Stimulated activated CD8-positive, alpha-beta memory T cell treated with anti-CD3 and anti-CD28 coated beads, Interleukin-12 subunit alpha, Interleukin-12 subunit beta, amount 100 ng/mL, for 24 hours (primary cell): ENCODE measurements around the gene POU5F1.

ENCODE experiments used
- DNase-seq: peaks from one replicate; pipeline ENCODE4 v3.0.0-alpha.2; 2020; ENCODE audit errors: extremely low read depth

Gene POU5F1

DNA sequence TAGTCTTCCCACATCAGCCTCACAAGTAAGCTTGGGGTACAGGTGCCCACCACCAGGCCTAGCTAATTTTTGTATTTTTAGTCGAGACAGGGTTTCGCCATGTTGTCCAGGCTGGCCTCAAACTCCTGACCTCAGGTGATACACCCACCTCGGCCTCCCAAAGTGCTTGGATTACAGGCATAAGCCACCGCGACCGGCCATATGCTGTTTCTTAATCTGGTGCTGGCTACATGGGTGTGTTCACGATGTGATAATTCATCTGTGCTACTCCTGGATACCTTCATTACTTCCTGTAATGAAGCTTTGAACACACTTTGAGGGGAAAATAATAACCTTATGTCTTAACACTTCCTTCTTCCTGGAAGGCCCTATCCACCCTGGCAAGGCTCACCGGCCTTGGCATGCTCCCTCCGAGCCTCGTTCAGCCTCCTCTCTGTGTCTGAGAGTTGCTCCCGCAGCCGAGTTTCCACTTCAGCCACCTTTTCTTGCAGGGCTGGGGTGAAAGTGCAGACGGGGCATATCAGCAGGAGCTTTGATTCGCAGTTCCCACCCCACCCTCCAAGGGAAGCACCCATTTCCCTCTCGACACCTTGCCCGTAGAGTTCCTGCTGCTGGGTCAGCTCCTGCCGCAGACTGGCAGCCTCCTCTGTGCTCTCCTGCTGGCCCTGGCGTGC, 26.0 kb downstream of the POU5F1 start:
- DNase-seq, result no peak

DNA sequence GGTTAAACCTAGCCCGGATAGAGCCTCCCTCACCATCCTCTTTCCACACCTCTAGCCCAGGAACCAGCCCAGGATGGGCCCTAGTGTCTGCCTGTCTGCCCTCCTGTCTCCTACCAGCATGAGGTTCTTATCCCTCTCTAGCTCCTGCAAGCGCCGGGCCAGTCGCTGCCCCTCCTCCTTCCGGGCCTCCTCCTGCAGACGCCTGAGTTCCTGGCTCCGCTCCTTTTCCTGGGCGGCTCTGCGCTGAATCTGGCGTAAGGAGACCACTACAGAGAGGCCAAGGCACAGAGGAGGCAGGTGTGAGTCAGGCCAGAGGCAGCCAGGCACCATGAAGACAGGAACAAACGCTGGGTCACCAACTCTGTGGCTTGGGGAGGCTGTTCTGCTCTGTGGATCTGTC, 27.3 kb downstream of the POU5F1 start:
- DNase-seq, result no peak

DNA sequence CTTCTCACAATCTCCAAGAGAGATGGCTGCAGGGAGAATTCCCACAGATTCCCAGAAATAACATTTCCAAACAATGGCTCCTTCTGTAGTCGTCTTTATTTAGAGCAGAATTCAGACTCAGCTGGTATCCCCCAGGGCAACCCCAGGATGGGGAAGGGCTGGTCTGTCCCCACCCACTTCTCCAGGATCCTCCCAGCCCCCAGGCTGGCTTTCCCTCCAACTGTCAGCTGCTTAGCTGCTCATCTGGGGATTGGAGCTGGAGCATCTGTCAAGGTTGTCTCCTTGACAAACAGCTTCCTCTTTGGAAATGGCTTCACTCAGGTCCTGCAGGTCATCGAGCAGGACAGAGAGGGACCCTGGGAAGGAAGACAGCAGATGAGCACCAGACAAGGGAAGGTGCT, 28.1 kb downstream of the POU5F1 start:
- DNase-seq, result no peak

DNA sequence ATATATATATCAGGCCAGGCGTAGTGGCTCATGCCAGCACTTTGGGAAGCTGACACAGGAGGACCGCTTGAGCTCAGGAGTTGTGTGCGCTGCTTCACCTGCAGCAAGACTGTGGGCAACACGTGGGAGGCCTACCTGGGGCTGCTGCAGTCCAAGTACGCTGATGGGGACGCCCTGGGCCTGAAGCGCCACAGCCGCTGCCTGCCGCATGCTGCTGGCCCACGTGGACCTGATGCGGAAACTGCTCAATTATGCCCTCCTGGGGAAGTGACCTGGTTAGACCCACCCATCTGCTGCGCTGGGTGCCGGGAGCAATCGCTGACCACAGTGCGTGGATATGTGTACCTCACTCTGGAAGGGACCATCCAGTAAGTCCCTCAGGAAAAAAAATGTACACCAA, 29.8 kb downstream of the POU5F1 start:
- no peak for DNase-seq

DNA sequence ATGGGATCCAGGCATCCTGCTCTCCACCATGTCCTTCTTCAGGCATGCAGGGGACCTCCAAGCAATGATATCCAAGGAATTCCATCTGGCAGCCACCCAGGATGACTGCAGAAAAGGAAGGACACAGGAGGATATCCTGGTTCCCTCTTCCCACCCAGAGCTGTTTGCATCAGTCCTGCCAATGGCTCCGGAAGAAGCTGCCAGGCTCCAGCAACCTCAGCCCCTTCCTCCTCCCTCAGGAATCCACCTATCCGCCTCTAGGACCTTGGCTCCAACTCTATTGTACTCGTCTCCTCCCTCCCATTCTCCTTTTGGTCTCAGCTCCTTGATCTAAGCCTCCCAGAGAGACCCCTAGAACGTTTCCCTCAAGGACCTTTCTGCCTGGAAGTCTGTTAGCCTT, 30.9 kb downstream of the POU5F1 start:
- no peak for DNase-seq

DNA sequence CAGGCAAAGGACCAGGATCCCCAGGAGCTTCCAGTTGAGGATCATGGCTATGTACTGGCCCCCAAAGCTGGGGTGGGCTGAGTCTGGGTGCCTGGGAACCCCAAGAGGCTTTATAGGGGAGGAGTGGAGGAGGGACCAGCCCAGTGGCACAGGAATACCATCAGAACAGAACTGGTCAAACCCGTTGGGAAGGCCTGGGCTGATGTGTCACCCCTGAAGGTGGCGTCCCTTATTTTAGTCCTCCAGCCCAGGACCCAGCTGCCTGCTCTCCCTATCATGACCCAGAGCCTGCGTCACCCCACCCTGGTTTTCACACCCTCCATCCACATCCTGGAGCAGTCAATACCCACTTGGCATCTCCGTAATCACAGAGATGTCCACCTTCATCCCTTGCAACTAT, 31.5 kb downstream of the POU5F1 start, which contains the start of gene PSORS1C2:
PSORS1C2 (minus strand) TSS at position 85 of the 400 bp plus-strand sequence; CDS start at position 45, 40 bp downstream.
- no peak for DNase-seq

DNA sequence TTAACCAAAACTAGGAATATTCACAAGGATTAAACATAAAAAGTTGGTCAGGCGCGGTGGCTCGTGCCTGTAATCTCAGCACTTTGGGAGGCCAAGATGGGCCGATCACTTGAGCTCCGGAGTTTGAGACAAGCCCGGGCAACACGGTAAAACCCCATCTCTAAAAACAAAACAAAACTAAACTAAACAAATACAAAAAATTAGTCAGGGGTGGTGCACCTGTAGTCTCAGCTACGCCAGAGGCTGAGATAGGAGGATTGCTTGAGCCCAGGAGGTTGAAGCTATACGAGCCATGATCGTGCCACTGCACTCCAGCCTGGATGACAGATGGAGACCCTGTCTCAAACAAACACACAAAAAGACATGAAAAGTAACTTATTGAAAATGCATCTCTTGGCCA, 34.8 kb downstream of the POU5F1 start:
- no peak for DNase-seq

DNA sequence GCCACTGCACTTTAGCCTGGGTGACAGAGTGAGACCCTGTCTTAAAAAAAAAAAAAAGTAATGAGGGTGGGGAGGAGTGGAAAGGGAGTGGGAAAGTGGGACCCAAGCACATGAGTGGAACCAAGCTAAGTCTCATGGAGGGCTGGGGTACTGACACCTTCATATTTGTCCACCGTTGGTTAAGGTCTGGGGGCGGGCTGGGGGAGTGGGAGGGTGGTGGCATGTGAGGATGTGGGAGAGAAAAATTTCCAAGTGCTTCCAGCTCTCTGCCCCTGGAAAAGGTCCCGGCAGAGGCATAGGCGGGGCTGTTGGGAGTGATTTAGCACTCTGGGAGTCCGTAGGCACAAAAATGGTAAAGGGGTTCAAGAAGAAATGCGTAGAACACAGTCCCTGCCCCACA, 37.7 kb downstream of the POU5F1 start:
- no peak for DNase-seq

DNA sequence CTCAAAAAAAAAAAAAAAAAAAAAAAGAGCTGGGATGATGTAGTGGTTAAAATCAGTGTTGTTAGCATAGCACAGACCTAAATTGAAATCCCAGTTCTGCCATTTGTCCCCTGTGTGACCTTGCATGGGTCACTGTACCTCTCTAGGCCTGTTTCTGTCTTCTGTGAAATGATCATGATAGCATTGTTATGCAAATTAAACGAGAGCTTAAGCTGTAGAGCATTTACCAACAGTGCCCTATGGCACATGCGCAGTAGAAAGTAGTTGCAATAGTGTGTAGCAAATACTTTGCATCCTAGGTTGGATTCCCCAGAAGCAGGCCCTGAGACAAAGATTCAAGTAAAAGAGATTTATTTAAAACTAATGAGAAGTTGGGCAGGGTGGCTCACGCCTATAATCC, 38.9 kb downstream of the POU5F1 start:
- DNase-seq, result no peak

DNA sequence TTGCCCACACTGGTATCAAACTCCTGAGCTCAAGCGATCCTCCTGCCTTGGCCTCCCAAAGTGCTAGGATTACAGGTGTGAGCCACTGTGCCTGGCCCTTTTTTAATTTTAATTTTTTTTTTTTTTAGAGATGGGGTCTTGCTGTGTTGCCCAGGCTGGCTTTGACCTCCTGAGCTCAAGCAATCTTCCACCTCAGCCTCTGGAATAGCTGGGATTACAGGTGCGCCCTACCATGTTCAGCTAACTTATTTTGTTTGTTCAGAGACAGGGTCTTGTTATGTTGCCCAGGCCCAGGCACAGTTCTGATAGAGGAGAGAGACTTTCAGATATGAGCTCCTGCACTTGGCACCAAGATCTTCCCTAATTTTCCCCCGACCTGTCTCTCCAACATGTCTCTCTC, 39.7 kb downstream of the POU5F1 start:
- DNase-seq, result no peak

DNA sequence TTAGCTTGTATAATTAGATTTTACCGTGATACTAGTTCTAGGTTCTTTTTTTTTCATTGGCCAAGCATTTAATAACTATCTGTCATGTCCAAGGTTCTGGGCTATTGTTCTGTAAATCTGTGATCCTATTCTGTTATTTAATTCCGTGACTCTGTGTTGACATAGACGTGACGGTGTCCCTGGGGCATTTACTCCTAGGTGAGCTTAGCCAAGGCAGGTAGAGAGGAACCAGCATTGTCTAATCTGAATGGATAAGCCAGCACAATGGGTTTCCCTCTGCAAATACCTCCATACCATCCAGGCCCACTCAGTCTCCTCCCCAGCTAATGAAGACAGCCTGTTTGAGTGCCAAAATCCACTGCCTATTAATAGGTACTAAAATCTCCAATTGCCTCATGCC, 41.4 kb downstream of the POU5F1 start:
- DNase-seq, result no peak

DNA sequence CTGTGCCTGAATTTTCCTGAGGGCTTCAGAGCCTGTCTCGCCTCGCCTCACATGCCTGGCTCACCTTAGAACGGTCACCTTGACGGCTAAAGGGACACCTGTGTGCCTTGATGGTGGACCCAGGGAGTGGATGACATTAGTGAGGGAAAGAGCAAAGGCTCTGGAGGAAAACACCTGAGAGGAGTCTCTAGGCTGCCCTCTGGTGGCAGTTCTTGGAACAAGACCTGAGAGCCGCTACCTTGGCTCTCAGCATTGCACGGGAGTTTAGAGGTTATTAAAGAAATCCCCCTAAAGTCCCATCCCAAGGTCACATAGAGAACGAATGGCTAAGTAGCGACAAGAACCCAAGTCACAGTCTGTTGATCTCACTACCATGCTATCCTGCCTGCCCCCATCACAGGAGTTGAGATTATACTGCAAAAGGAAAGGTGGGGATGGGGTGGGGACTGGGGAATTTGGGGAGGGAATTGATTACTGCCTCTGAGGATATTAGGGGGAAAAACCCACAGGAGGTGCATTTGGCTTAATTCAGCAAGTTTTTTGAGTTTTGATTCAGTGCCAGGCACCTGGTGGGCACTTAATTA, 42.3 kb downstream of the POU5F1 start:
- no peak for DNase-seq

DNA sequence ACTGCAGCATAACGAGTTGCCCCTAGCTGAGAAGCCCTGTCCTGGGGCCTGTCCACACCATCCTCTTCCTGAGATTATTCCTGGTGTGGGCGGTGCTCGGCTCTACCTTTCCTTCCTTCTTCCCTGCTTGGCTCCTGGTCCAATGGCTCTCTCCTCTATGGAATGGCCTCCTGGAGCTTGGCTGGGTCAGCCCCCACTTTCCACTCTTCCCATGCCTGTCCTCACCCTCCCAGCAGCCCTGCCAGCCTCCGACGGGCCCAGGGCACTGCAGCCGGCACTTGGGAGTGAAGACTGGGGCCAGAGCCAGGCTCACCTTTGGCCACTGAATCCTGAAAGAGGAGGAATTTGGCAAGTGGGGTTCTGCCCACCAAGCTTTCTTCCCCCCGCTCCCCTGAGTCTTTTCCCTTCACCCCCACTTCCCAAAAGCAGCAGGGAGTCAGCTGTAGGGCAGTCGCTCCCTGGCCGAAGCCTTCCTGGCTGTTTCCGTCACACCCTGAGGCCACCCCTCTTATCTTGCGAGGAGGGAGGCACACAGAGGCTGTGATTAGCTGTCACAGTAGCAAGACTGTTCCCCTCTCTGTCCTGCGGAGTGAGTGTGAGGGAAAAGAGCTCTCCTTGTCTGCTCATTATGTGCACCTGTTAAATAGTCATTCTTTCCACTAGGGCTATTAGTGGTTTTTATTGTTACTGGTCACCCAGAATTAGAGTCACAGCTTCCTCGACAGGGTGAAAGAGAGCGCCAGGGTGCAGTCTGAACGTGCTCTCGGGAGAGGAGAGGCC, 43.9 kb downstream of the POU5F1 start:
- DNase-seq, result no peak

DNA sequence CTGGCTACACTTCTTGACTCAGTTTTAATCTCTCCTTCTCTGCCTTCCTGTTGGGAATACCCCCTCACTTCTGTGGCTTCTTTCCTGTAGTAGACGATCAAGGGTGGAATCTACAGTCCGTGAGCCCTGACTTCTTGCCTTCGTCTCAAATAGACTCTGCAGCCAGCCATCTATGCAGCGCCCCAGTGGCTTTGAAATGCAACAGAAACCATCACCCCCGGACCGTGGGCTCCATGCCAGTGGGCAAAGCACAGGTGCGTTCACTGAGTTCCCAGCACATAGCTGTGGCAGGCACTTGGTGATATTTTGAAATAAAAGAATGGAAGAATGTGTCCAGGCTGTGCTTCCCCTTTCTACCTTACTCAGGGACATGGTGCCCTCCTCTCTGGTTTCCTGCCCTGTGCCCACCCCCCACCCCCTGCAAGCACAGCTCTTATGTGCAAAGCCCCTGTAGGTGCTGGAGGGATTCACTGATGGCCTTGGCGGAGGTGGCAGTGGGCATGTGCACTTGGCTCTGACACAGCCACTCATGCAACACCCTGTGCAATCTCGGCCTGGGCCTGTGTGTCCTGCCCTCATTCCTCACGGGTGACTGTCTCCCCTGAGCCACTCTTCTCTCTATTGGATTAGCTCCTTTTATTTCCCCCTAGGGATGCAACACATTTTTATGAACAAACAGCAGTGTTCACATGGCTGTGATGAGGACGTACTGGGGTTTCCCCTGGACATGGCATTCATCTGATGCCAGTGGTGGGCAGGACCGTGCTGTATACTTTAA, 44.7 kb downstream of the POU5F1 start:
- DNase-seq, result no peak

DNA sequence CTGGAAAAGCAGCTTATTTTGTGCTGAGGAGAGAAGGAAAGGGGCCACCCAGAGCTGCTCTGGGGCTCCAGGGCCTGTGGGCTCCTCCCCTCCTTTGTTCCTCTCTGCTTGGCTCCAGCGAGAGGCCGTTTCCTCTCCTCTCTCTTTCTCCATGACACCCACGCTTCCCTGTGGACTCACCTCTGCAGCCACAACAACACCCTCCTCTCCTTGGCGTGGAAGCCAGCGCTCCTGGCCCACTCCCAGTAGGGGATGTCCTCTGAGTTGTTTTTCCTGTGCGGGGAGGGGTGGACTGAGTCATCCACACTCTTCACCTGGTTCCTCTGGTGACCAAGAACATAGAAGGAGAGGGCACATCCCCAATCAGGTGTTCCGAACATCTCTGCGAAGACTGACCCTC, 45.3 kb downstream of the POU5F1 start:
- no peak for DNase-seq

DNA sequence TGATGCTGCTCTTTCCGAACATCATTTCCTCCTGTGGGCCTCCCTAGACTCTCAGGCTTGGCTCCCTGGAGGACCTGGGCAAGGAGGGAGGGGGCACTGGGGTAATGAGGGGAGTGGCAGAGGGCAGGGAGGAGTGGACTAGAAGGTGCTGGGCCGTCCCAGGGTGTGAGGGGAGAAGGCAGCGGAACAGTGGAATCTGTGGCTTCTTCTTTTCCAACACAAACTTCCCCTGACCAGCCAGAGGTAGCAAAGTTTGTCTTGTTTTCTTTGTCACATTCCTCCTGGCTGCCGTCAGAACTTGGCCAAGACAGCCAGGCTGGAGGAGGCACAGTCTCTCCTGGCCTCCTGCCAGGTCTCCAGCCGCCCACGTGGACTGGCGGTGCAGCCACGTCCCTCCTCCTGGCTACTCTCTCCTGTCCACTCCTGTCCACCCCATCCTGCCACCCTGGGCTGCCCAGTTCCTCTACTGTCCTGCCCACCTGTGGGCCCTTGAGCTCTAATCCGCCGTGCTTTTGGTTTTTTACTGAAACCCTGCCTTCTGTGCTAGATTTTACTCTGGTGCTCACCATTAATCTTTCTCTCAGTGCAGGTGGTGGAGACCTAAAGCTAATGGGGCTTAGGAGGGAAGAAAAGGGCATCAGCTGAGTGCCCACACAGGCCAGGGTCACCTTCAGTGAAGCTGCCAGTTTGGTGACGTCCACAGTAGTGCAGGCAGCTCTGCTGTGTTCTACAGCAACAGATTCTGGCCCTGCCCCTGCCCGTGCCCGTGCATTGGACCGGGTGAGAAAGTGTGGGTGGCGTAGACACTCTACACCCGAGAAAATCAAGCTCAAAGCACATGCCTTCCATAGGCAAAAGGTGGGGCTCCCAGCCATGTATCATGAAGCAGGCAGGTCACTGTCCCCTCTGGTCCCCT, 47.4 kb downstream of the POU5F1 start:
- DNase-seq, result no peak

DNA sequence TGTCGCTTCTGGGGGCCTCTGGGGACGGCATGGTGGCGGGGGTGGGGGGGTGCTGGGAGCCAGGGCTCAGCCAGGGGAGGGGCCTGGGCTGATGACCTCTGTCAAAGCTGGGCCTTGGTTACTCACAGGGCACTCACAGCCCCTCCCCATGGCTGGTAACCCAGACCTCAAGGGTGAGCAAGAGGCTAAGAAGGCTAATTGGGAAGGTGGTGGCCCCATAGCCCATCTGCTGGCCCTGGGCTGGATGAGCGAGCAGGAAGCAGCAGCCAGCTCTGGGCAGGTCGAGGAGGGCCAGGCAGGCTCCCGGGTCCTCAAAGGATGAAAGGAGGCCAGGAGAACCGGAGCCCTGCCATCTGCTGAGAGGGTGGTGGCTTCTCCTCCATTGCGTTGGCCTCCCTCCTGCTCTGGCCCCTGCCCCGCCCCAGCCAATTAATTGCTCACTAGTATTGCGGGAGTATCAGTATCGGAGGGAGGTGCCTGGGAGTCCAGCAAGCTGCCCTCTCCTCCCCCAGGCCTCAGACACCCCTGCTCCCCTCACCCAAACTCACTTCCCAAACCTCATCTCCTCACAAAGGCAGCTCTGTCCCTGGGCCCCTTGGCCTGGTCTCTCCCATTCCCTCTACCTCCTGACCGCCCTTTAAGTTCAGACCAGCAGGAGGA, 49.2 kb downstream of the POU5F1 start:
- DNase-seq, result no peak

DNA sequence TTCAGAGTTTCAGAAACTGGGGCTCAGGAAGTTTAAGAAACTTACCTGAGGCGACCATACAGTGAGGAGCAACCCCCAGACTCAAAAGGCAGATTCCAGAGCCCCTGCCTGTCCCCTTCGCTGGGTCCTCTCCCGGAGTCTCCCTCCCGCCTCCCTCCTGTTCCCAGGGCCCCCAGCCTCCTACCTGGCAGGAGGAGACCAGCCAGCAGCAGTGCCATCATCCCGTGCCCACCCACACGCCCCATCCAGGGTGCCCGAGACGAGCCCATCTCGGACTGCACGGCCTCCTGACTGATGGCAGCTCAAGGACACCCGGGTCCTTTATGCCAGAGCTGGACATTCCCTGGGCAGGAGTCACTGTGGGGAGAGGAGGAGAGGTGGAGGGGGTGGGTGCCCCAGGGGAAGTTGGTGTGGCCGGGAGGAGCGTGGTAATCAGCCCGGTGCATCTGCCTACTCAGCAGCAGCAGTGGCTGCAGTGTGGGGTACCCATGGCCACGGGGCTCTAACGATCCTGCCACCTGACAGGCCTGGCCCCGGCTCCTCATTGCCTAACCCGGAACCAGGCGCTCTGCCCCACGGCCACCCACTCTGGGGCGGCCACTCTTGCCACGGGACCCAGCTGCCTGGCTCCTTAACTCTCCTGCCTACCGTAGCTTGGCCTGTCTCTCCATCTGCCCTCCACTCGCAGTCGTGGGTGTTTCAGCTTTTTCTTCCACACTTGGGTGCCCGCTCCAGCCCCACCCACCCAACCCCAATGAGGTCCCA, 50.1 kb downstream of the POU5F1 start, which contains the start of gene CDSN:
CDSN (minus strand) TSS at position 296 of the 765 bp plus-strand sequence; CDS start at position 269, 27 bp downstream.
- no peak for DNase-seq

DNA sequence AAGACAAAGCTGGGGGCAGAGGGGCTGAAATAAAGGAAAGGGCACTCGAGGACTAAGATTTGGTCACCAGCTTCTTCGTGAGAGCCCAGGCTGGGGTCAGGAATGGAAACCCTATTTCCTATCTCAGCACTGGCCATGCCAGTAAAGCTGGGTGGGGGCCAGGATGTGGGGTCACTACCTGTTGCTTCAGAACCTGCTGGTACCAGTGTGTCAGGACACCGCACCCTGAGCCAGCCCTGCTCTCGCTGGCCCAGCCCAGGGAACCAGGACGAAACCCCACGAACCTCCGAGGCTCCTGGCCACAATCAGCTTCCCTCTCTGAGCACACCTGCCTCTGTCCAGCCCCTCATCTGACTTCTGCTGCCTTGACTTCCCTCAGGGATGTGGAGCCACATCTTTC, 52.3 kb downstream of the POU5F1 start:
- DNase-seq, result no peak
